HG02678 (cell line): Measurements from ENCODE around the gene CYP3A5.

Source experiments
- ATAC-seq: cut with Tn5 transposase; IDR thresholded peaks from one replicate; pipeline ENCODE4 v1.9.1; 2021; ENCODE audit warnings: mild to moderate bottlenecking, moderate library complexity; ENCODE audit not compliant: unreplicated experiment

The CYP3A5 gene

GRCh38 chr7:99616359-99617191, 63.2 kb downstream of the CYP3A5 start, which contains the start of gene ZSCAN25:
Gene ZSCAN25, plus strand, starts transcription at chr7:99616946. Its CDS starts 2,661 bp downstream, at chr7:99619607.
- ATAC-seq = peak; percentile 95

GRCh38 chr7:99615989-99616358, 63.8 kb downstream of the CYP3A5 start:
- no peak for ATAC-seq

GRCh38 chr7:99614495-99614894, 65.3 kb downstream of the CYP3A5 start:
- no peak for ATAC-seq

GRCh38 chr7:99607548-99607947, 72.2 kb downstream of the CYP3A5 start:
- ATAC-seq = no peak

GRCh38 chr7:99606531-99606930, 73.3 kb downstream of the CYP3A5 start:
- ATAC-seq = no peak

GRCh38 chr7:99605527-99605926, 74.3 kb downstream of the CYP3A5 start:
- no peak for ATAC-seq

GRCh38 chr7:99601656-99602310, 78.0 kb downstream of the CYP3A5 start:
- no peak for ATAC-seq

GRCh38 chr7:99599836-99600235, 80.0 kb downstream of the CYP3A5 start:
- no peak for ATAC-seq
